Retinal pigment epithelial cell (primary cell): ENCODE results near the gene ROBO1.
A peak's percentile ranks its signal among the peaks of the same experiment; 100 is the strongest.

ENCODE experiments used
- DNase-seq: peaks from one replicate; pipeline ENCODE4 v3.0.0-alpha.2; 2010; ENCODE audit warnings: low read depth
- H3K4me3 ChIP-seq: 2 replicates; pipeline ENCODE4 v1.5.1; 2011; ENCODE audit warnings: mild to moderate bottlenecking, low read length, control low read depth, moderate library complexity
- TF ChIP-seq, protein P1 (sequence below): conservative IDR thresholded peaks from 2 replicates; pipeline ENCODE4 v1.5.1; 2011; ENCODE audit warnings: low read depth, low read length, control low read depth, inconsistent platforms

Gene ROBO1

GRCh38 chr3:79653266-79653830, 114.5 kb downstream of the ROBO1 start:
- no peak overlapping the region for H3K4me3 ChIP-seq
- no peak for DNase-seq
- TF ChIP-seq, protein P1, sequence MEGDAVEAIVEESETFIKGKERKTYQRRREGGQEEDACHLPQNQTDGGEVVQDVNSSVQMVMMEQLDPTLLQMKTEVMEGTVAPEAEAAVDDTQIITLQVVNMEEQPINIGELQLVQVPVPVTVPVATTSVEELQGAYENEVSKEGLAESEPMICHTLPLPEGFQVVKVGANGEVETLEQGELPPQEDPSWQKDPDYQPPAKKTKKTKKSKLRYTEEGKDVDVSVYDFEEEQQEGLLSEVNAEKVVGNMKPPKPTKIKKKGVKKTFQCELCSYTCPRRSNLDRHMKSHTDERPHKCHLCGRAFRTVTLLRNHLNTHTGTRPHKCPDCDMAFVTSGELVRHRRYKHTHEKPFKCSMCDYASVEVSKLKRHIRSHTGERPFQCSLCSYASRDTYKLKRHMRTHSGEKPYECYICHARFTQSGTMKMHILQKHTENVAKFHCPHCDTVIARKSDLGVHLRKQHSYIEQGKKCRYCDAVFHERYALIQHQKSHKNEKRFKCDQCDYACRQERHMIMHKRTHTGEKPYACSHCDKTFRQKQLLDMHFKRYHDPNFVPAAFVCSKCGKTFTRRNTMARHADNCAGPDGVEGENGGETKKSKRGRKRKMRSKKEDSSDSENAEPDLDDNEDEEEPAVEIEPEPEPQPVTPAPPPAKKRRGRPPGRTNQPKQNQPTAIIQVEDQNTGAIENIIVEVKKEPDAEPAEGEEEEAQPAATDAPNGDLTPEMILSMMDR = no peak

GRCh38 chr3:79651536-79652065, 116.2 kb downstream of the ROBO1 start:
- TF ChIP-seq, protein P1 = no peak
- H3K4me3 ChIP-seq = no peak overlapping the region
- DNase-seq = peak; percentile 15

- TF ChIP-seq, protein P1 = no peak
- H3K4me3 ChIP-seq = no peak overlapping the region
- no peak for DNase-seq
Measured at GRCh38 chr3:79639855-79640254, 127.9 kb downstream of the ROBO1 start.

DNA sequence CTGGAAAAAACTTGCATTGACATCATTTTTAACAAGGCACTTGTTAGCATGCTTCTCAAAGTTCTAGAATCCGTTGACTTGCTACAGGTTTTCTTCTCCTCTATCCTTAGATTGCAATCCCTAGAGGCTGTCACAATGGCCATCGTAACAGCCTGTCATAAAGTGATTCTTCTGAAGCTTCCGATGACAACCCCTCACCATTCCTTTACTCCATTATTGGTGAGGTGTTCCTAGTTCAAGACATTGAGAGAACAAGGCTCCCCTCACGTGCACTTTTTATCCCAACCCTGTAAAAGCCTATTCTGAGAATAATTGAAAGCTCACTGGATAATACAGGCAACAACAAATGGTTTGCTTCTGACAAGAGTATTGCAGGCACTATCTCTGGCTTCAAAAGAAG, 131.4 kb downstream of the ROBO1 start:
- H3K4me3 ChIP-seq = no peak overlapping the region
- TF ChIP-seq, protein P1 = no peak
- no peak for DNase-seq

DNA sequence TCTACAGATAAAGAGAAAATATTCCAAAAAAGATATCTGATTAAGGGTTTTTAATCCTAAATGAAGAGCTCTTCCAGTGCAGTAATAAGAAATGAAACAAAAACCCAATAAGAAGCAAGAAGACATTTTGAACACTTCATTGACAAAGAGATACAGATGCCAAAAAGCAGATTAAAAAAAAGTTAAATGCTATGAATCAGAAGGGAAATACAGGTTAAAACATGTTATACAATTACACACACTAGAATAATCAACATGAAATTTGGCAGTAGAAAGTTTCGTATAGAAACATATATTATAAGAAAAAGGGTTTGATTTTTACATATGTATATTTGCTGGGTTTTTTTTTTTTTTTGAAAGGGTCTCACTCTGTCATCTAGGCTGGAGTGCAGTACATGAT, 135.0 kb downstream of the ROBO1 start:
- DNase-seq = no peak
- no peak overlapping the region for H3K4me3 ChIP-seq
- TF ChIP-seq, protein P1 = no peak

DNA sequence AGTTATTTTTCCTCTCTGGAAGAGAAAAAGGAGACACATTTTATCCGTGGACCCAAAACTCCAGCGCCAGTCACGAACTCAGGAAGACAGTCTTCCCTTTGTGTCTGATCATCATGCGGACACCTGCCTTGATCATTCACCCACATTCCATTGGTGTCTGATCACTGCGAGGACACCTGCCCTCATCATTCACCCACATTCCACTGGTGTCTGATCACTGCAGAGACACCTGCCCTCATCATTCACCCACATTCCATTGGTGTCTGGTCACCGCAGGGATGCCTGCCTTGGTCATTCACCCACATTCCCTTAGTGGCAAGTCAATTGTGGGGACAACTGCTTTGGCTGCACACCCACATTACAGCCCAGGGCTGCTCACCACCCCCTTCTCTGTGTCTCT, 148.9 kb downstream of the ROBO1 start:
- TF ChIP-seq, protein P1 = no peak
- no peak for DNase-seq
- H3K4me3 ChIP-seq = no peak overlapping the region

GRCh38 chr3:79606414-79606813, 161.4 kb downstream of the ROBO1 start:
- no peak for DNase-seq
- H3K4me3 ChIP-seq = no peak overlapping the region
- TF ChIP-seq, protein P1 = no peak
